Fibroblast of pulmonary artery (primary cell): ENCODE measurements around the gene USP11.

ENCODE experiments used
- DNase-seq: peaks from one replicate; pipeline ENCODE4 v3.0.0-alpha.2; 2010; ENCODE audit warnings: low read depth
- H3K4me3 ChIP-seq: replicated peaks from 2 replicates; pipeline ENCODE4 v1.5.1; 2011; ENCODE audit warnings: low read depth, mild to moderate bottlenecking, control low read depth, low read length, moderate library complexity
- TF ChIP-seq, protein P1 (sequence below): IDR thresholded peaks from 2 replicates; pipeline ENCODE4 v1.5.1; 2011; ENCODE audit warnings: mild to moderate bottlenecking, control low read depth, low read length, inconsistent platforms; ENCODE audit errors: missing control alignments

Gene USP11

DNA sequence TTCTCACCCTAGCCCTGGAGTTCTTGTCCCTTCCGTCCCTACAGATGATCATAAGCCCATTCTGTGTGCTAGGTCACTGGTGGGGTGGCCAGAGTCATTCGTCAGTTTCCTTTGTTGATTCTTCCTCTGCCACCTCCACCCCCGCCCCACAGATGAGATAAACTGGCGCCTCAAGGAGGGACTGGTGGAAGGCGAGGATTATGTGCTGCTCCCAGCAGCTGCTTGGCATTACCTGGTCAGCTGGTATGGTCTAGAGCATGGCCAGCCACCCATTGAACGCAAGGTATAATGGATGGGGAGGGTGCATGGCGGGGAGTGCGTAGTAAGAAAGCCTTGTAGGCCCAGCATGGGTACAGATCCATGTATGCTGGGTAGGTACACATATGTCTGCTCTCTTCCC lies 6.4 kb downstream of the USP11 start:
- TF ChIP-seq, protein P1, sequence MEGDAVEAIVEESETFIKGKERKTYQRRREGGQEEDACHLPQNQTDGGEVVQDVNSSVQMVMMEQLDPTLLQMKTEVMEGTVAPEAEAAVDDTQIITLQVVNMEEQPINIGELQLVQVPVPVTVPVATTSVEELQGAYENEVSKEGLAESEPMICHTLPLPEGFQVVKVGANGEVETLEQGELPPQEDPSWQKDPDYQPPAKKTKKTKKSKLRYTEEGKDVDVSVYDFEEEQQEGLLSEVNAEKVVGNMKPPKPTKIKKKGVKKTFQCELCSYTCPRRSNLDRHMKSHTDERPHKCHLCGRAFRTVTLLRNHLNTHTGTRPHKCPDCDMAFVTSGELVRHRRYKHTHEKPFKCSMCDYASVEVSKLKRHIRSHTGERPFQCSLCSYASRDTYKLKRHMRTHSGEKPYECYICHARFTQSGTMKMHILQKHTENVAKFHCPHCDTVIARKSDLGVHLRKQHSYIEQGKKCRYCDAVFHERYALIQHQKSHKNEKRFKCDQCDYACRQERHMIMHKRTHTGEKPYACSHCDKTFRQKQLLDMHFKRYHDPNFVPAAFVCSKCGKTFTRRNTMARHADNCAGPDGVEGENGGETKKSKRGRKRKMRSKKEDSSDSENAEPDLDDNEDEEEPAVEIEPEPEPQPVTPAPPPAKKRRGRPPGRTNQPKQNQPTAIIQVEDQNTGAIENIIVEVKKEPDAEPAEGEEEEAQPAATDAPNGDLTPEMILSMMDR = no peak
- no peak for DNase-seq
- no peak overlapping the region for H3K4me3 ChIP-seq

DNA sequence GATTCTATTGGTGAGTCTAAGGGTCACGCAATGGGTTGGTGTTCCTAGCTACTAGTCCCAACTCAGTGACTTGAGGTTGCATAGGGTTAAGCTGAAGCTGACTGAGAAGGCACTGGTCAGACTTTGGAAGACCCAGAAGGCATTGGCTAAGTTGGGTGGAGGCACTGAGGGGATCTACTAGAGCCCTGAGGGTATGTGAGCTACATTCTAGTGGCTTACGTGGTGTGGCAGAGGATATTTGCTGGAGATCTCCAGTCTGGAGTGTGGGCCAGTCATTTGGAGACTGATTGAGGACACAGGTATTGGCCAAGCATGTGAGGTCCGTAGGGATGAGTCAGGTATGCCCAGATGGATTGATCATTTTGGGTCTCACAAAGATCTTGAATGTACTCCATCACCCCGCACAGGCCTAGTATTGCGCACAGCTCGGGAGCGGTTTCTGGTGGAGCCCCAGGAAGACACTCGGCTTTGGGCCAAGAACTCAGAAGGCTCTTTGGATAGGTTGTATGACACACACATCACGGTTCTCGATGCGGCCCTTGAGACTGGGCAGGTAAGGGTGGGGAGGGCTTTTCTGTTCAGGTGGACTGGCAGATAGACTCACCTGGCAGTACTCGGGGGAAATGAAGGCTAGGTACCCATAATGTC lies 7.2 kb downstream of the USP11 start:
- TF ChIP-seq, protein P1 = no peak
- DNase-seq = no peak
- H3K4me3 ChIP-seq = no peak overlapping the region

DNA sequence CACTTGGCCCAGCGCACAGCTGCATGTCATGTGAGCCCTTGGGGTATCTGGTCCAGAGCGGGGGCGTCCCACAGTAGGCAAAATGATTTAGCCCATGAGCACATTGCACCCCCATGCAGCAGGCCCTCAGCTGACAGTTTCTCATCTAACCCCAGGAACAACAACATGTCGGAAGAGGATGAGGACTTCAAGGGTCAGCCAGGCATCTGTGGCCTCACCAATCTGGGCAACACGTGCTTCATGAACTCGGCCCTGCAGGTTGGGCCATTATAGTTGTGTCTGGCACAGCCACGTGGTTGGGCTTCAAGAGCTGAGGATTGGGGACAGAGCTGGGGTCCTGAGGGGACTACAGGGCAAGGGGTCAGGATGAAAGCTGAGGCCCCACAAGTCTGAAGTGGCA lies 7.8 kb downstream of the USP11 start:
- TF ChIP-seq, protein P1 = no peak
- no peak overlapping the region for H3K4me3 ChIP-seq

GRCh38 chrX:47241201-47242011 lies 8.6 kb downstream of the USP11 start:
- no peak overlapping the region for H3K4me3 ChIP-seq
- DNase-seq = no peak
- TF ChIP-seq, protein P1 = no peak

More for the DNA sequence above, 7.8 kb downstream of the USP11 start:
- DNase-seq = no peak

DNA sequence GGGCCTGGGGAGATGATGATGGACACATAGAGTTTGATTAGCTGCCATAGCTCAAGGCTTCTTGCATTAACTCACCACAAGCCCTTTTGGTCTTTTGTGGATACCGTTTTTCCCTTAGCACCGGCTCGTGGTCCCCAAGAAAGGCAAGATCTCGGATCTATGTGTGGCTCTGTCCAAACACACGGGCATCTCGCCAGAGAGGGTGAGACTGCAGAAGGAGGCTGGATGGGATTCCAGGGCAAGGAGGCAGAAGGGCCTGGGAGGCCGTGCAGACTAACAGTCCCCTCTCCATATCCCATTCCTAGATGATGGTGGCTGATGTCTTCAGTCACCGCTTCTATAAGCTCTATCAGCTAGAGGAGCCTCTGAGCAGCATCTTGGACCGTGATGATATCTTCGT lies 9.5 kb downstream of the USP11 start:
- H3K4me3 ChIP-seq = no peak overlapping the region
- TF ChIP-seq, protein P1 = no peak
- DNase-seq = no peak

DNA sequence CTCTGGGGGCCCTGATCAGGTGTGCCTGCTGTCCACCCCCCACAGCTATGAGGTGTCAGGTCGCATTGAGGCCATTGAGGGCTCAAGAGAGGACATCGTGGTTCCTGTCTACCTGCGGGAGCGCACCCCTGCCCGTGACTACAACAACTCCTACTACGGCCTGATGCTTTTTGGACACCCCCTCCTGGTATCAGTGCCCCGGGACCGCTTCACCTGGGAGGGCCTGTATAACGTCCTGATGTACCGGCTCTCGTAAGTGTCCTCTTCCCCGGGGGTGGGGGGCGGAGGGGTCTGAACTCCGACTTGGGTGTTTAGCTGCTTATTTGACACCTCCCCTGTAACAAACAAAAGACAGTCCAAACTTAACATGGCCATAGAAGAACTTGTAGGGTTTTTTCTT lies 10.5 kb downstream of the USP11 start:
- no peak overlapping the region for H3K4me3 ChIP-seq
- TF ChIP-seq, protein P1 = no peak
- DNase-seq = no peak
